Myocyte (in vitro differentiated cells): Measurements from ENCODE around the gene NOSTRIN. TPM values are rescaled to one million over a fixed set of nuclear protein-coding genes. Genes with fewer than 3 reads are reported as not detected.
"Not testable (repeated sequence)": the region's sequence is repeated elsewhere in the genome, so short reads cannot be mapped to it uniquely, and the experiment has no call there.

Experiments used
- DNase-seq: peaks from one replicate; pipeline ENCODE4 v3.0.0-alpha.2; 2012; ENCODE audit warnings: low read depth
- polyA plus RNA-seq: library from polyadenylated mRNA; unstranded; fragments of >200 nt; gene quantifications from one replicate; pipeline ENCODE4 v1.2.1, GENCODE V29; 2012; ENCODE audit warnings: missing spikeins
- total RNA-seq: library from RNA; depleted of rRNA; stranded (reverse); fragments of >200 nt; gene quantifications from 2 replicates; pipeline ENCODE4 v1.2.3, GENCODE V29; 2014

NOSTRIN gene
- total RNA-seq = not detected in 2 replicates
- not detected for polyA plus RNA-seq

GRCh38 chr2:168801961-168802858 lies at the start of gene NOSTRIN:
Gene NOSTRIN (plus strand): TSS chr2:168802637. CDS start chr2:168802647, 10 bp downstream.
- DNase-seq = peak; percentile 19

DNA sequence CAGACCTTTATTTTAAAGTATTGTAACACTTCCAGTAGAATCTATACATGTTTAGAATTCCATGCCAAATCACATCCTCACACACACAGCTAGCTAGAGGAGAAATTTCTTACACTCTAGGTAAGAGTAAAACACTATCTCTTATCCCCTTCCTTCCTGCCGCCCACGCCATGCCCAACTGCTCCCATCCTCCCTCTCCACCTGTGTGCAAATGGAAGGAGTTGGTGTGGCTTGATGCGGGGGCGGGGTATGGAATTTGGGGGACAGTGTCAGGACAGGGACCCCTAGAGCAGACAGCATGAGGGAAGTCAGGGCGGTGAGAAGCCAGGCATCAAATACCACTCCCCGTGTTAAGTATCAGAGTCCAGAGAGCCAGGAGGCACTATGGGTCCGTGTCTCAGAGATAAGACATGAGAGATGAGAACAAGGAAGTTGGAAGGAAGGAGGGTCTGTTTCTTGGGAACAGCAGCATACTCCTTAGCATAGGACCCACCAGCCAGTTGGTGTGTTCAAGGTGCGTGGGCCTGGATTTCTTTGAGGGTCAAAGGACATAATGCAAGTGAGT lies 48.6 kb upstream of the NOSTRIN start:
- DNase-seq = no peak

- no peak for DNase-seq
These were observed 45.2 kb upstream of the NOSTRIN start for GRCh38 chr2:168757223-168757622.

DNA sequence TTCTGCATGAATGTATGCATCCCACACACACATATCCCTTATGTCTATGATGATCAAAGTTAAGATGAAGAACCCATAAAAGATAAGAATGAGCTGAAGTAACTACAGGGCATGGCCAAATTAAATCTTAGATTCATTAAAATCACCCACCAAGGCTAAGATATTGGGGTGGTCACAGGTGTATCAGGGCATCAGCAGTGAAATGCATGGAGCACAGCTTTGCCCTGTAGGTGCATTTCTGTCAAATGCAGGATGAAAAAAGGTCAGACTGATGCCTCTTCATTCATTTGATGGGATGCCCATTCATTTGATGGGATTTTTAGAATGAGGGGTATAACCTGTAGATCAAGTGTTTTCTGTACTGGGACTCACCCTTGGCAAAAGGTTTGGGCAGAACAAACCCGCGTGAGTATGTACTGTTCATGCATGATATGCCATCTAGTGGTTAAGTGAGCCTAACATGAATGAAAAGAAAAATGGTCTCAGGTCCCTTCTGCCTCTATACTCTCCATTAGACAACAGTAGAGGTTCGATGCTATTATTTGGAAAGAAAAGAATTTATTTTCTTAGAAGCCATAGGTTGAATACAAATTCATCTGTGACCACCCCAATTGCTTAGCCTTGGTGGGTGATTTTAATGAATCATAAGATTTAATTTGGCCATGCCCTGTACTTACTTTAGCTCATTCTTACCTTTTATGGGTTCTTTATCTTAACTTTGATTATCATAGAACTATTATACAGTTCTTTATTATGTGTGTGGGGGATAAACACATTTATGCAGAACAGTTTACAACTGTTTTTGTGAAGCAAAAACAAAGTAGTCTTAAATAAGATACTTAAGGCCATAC lies 43.2 kb upstream of the NOSTRIN start:
- peak; percentile 65 for DNase-seq

DNA sequence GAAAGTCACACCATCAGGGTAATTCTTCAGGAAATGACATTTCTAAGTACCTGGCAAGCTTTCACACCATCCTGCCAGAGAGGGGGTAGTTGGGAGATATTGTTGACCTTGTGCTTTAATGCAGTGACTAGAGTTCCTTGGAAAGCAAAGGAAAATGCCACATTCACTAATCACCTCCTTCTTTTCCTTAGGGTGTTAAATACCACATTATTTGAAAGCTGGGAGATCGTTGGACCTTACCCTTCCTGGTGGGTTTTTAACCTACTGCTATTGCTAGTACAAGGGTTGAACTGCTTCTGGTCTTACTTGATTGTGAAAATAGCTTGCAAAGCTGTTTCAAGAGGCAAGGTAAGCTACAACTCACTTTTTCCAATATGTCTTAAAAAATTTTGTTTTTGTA lies 37.0 kb upstream of the NOSTRIN start:
- DNase-seq = no peak

- DNase-seq = no peak
These were observed 35.8 kb upstream of the NOSTRIN start for GRCh38 chr2:168766600-168766999.

DNA sequence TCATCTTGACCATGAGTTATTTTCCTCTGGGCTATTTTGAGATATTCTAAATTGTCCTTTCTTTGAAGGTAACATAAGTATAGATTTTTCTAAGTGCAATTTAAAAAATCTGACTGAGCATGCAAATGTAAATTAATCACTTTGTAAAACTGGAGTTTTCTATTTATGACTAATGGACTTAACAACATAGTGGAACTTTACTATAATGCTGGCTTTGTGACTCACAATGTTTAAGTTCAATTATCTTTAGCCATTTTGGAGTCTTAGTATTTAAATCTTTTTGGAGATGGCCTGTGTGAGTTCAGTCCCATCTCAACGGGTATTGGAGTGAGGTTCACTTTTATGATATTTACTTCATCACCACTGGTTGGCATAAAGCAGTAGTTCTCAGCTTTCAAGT lies 35.2 kb upstream of the NOSTRIN start:
- no peak for DNase-seq

DNA sequence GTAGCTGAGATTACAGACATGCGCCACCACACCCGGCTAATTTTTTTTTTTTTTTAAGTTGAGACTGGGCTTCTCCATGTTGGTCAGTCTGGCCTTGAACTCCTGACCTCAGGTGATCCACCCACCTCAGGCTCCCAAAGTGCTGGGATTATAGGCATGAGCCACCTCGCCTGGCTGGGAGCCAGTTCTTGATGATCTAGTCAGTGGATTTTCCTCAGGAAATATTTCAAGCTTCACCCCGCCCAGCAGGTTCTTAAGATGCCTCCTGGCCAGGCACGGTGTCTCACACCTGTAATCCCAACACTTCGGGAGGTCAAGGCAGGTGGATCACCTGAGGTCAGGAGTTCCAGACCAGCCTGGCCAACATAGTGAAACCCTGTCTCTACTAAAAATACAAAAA lies 34.1 kb upstream of the NOSTRIN start:
- not testable (repeated sequence) for DNase-seq

- no peak for DNase-seq
These were observed 31.6 kb upstream of the NOSTRIN start for GRCh38 chr2:168770796-168771195.

DNA sequence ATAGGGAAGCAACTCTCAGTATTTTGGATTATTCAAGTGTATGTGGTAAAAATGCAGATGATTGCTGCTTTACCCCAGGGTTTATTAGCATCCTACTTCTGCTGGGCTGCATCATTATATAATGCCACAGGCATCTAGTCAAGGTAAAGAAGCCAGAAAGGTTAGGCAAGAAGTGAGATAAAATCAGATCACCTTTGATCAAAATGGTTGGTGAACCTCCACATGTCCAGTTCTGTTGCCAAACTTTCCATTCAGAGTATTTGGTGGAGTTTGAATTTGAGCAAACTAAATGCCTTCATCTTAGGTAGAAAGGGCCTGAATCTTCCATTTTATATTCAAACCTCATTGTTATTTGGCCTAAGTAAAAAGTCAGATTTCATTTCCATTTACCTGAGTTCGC lies 29.7 kb upstream of the NOSTRIN start:
- DNase-seq = no peak

GRCh38 chr2:168773128-168773527 lies 29.3 kb upstream of the NOSTRIN start:
- no peak for DNase-seq

DNA sequence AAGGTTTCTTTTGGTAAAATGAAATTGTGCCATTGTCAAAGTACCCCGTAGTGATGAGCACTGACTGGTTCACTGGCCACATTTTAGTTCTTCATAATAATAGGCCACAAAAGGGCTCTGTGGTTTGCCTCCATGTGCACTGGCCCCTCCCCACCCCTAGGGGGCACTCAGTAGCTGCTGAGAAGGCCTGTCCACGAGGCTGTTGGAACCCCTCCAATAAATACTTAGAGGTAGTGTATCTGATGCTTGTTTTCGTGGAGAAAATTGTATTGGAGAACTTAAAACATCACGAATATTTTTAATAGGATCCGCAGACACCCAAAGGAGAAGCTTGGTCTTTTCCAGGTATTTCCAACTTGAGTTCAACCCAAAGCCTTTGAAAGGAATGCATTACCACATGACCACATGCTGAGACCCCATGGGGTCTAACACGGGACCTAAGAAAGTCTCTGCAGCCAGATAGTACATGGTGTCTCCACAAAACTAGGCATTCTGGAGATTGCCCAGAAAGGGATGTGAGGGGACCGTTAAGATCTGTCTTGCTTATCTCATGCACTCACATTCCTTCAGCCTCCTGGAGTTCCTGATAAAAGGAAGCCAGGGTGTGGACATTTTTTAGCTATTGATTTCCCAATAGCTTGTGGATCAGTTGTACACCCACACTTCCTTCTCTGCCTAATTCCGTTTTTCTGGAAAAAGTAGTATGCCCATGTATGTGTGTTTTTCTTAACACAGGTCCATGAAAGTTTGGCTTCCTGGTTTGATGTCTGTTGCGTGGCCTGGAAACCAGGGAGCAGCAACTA lies 28.5 kb upstream of the NOSTRIN start:
- peak; percentile 66 for DNase-seq

DNA sequence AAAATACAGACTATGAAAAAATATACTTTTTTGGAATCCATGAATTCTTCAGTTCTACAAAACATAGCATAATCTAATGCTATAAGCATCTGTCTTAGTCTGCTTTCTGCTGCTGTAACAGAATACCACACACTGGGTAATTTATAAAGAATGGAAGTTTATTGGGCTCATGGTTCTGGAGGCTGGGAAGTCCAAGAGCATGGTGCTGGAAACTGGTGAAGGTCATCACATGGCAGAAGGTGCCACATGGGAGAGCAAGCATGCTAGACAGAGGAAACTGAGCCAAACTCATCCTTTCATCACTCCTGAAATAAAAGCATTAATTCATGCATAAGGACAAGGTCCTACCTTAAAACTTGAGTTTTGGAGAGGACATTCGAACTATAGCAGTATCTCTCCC lies 26.6 kb upstream of the NOSTRIN start:
- no peak for DNase-seq

GRCh38 chr2:168780669-168781071 lies 21.8 kb upstream of the NOSTRIN start:
- no peak for DNase-seq

DNA sequence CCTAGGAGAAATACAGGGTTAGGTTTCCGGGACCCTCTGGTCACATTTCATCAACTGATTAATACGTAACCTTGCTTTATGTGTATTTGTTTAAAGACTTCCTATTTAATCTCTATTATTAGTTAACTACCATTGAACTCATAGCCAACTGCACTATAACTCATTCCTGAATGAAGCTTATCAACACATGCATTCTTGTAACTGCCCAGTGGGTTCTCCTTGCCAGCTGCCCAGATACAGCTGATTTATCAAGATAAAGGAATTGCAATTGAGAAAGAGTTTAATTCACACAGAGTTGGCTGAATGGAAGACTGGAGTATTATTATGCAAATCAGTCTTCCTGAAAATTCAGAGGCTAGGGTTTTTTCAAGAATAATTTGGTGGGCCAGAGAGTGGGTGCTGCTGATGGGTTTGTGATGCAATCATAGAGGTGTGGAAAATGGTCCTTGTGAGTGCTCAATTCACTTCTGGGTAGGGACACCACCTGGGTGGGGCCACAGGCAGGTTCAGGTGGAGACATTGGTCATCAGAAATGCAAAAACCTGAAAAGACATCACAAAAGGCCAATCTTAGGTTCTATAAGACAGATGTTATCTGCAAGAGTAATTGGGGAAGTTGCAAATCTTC lies 21.1 kb upstream of the NOSTRIN start:
- no peak for DNase-seq

- no peak for DNase-seq
These were observed 20.2 kb upstream of the NOSTRIN start for GRCh38 chr2:168782271-168782670.

- DNase-seq = no peak
These were observed 17.4 kb upstream of the NOSTRIN start for GRCh38 chr2:168784993-168785392.

DNA sequence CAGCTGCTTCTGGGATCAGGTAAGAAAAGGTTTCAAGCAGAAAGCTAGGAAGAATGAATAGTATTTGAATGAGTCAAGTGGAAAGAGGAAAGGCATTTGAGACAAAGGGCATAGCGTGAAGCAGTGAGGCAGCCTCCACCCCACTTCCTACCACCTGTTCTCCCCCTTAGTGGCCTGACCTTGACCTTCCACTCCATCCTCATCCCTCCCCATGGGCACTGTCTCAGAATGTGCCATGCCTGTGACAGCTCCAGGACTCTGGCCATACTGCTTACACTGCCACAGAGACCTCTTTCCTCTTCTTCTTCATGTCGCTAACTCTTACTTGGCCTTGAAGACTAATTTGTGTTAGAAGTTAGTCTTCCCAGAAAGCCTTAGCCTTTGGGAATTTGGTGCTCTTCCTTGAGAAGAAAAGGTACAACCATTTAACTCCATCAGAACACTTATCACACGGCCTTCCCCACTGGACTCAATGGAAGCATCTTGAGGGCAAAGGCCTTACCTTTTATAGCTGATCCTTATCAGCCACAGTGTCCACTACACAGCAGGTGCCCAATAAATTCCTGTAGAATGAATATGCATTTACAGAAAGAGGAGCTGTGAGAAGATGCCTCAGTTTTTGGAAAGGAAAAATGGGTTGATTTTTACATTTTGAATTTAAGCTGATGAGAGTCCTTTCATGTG lies 15.2 kb upstream of the NOSTRIN start:
- DNase-seq = no peak

GRCh38 chr2:168787782-168788376 lies 14.6 kb upstream of the NOSTRIN start:
- DNase-seq = no peak
